ENCODE data around the gene PHETA2. TPM values are rescaled to one million over a fixed set of nuclear protein-coding genes. Genes with fewer than 3 reads are reported as not detected.

Gene PHETA2, protein sequence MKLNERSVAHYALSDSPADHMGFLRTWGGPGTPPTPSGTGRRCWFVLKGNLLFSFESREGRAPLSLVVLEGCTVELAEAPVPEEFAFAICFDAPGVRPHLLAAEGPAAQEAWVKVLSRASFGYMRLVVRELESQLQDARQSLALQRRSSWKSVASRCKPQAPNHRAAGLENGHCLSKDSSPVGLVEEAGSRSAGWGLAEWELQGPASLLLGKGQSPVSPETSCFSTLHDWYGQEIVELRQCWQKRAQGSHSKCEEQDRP
- total RNA-seq, result 17.3 and 18.9 TPM in 2 replicates

- DNase-seq (ENCODE audit: extremely low read depth, low read depth, low spot score), result no peak
Measured at GRCh38 chr22:42074132-42074811, at the start of gene PHETA2. Gene PHETA2, plus strand, starts transcription at chr22:42074248. Its CDS starts 3,046 bp downstream, at chr22:42077294.

- no peak for DNase-seq (ENCODE audit: extremely low read depth, low read depth, low spot score)
Measured at GRCh38 chr22:42025421-42025820, 48.6 kb upstream of the PHETA2 start.

GRCh38 chr22:42026705-42027104 is 47.3 kb upstream of the PHETA2 start:
- DNase-seq (ENCODE audit: extremely low read depth, low read depth, low spot score), result no peak

- no peak for DNase-seq (ENCODE audit: extremely low read depth, low read depth, low spot score)
Measured at GRCh38 chr22:42033263-42034181, 40.5 kb upstream of the PHETA2 start.

- no peak for DNase-seq (ENCODE audit: extremely low read depth, low read depth, low spot score)
Measured at GRCh38 chr22:42035256-42035655, 38.8 kb upstream of the PHETA2 start.

DNA sequence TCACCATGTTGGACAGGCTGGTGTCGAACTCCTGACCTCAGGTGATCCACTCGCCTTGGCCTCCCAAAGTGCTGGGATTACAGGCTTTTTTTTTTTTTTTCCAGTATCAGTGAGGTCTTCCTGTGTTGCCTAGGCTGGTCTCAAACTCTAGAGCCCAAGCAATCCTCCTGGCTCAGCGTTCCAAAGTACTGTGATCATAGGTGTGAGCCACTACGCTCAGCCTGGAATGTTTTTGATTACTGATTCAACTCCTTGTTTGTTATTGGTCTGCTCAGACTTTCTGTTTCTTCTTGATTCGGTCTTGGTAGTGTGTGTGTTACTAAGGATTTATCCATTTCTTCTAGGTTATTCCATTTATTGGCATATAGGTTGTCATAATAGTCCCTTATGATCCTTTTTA is 34.8 kb upstream of the PHETA2 start:
- DNase-seq (ENCODE audit: extremely low read depth, low read depth, low spot score), result no peak

- no peak for DNase-seq (ENCODE audit: extremely low read depth, low read depth, low spot score)
Measured at GRCh38 chr22:42041784-42042183, 32.3 kb upstream of the PHETA2 start.

GRCh38 chr22:42050641-42051180 is 23.3 kb upstream of the PHETA2 start:
- DNase-seq (ENCODE audit: extremely low read depth, low read depth, low spot score), result no peak

GRCh38 chr22:42052765-42053164 is 21.3 kb upstream of the PHETA2 start:
- DNase-seq (ENCODE audit: extremely low read depth, low read depth, low spot score), result no peak

- no peak for DNase-seq (ENCODE audit: extremely low read depth, low read depth, low spot score)
Measured at GRCh38 chr22:42056757-42057511, 17.1 kb upstream of the PHETA2 start.

DNA sequence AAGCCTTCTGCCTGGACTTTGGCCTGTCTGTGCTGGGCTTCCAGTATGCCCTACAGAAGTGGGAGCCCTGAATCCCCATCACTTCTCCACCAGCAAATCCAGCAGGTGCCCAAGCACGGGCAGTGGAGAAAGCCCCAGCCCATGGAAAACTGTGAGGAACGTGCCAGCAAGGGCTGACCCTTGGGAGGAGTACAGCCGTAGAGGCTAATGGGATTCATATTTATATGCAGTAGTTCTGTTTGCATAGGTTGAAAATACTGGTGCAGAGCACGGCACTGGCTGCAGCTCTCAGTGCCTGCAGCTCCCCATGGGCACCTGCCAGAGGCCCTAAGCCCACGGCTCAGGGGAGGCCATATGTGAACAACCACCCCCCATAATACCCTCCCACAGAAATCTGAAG is 13.6 kb upstream of the PHETA2 start:
- no peak for DNase-seq (ENCODE audit: extremely low read depth, low read depth, low spot score)

- no peak for DNase-seq (ENCODE audit: extremely low read depth, low read depth, low spot score)
Measured at GRCh38 chr22:42061041-42061440, 13.0 kb upstream of the PHETA2 start.

GRCh38 chr22:42062506-42063170 is 11.4 kb upstream of the PHETA2 start:
- DNase-seq (ENCODE audit: extremely low read depth, low read depth, low spot score), result no peak

DNA sequence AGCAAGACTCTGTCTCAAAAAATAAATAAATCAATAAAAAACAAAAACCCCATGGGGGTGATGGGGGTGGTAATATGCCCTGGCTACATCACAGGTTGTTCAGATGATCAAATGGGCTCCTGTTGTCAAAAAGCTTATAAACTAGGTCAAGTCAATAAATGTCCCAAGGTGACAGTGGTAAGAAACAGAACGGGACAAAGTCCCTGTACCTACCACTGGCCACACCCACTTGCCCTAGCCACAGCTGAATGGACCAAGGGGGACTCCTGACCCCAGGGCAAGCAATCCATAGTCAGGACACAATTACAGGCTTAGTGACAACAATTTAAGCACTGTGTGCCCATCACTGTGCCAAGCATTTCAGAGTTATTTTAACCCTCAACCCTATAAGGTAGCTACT is 9.4 kb upstream of the PHETA2 start:
- no peak for DNase-seq (ENCODE audit: extremely low read depth, low read depth, low spot score)

- no peak for DNase-seq (ENCODE audit: extremely low read depth, low read depth, low spot score)
Measured at GRCh38 chr22:42065438-42066125, 8.5 kb upstream of the PHETA2 start.

DNA sequence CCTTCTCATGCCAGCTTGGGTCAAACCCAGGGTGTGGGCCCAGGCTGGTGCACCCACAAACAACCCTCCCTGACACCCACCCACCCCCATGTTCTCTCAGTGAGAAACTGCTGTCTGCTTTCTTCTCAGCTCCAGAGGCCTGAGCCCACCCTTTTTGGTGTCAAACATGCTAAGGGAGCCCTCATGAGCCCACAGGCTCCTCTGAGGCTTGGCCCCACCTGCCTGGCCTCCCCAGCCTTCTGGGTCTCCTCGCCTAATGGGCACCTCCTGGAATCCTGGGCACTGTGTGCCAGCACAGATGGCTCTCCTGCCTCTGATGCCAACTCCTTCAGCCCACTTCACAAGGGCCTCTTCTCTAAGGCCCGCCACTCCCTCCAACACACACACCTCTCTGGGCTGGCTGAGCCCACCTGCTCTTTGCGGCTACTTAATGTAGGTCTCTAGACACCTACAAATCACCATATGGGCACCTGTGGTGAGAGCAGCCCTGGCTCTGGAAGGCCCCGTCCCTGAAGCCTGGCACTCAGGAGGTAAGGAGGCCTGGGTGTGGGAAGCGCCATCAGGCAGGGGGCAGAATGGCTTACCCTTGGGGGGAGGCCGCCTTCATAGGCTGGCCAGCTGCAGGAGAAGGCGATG is 7.8 kb upstream of the PHETA2 start:
- no peak for DNase-seq (ENCODE audit: extremely low read depth, low read depth, low spot score)

- no peak for DNase-seq (ENCODE audit: extremely low read depth, low read depth, low spot score)
Measured at GRCh38 chr22:42066937-42067336, 7.1 kb upstream of the PHETA2 start.

GRCh38 chr22:42067671-42068251 is 6.3 kb upstream of the PHETA2 start:
- DNase-seq (ENCODE audit: extremely low read depth, low read depth, low spot score), result no peak

Measured in glomerular endothelial cell (primary cell).